ENCODE results near the gene SPRY2. TPM values are rescaled to one million over a fixed set of nuclear protein-coding genes. Genes with fewer than 3 reads are reported as not detected.

SPRY2 gene
- 10 to 100 TPM; 23.0 to 39.5 (median 35.2) TPM for total RNA-seq

GRCh38 chr13:80341101-80341755, at the start of gene SPRY2:
Gene SPRY2 (minus strand): TSS chr13:80341126. CDS start chr13:80337705, 3,421 bp downstream.
- no peaks in the 10 kb centered on the region for H3K36me3 ChIP-seq
- peak within 1 kb of the TSS; percentile 94 for H3K27ac ChIP-seq
- DNase-seq (ENCODE audit: low spot score in 2 of 2) = peak; percentile 96 to 97
- TF ChIP-seq EP300 (IDR thresholded peaks at IDR 0.05) (no peak), CTCF (IDR thresholded peaks at IDR 0.05) (peak in 1 of 2 donors; percentile 9), POLR2AphosphoS5 (IDR thresholded peaks at IDR 0.05) (peak in 2 of 3 donors; percentile 64 to 85), POLR2A (IDR thresholded peaks at IDR 0.05) (peak in 1 of 2 donors; percentile 88)
- no peaks in the 10 kb centered on the region for H3K9me3 ChIP-seq
- peak within 1 kb of the TSS; percentile 92 for H3K4me3 ChIP-seq
- 0% methylated on average over 2 of the region's 54 CpGs for WGBS
- no peaks in the 10 kb centered on the region for H3K27me3 ChIP-seq
- peaks cover 23% of the 10 kb centered on the region for H3K4me1 ChIP-seq

GRCh38 chr13:80390338-80390737, 49.4 kb upstream of the SPRY2 start:
- 97% methylated on average over 1 of the region's 1 CpG for WGBS
- H3K4me3 ChIP-seq = no peak overlapping the region
- no peak for TF ChIP-seq CTCF (IDR thresholded peaks at IDR 0.05)
- no peak for TF ChIP-seq POLR2A (IDR thresholded peaks at IDR 0.05)
- TF ChIP-seq EP300 (IDR thresholded peaks at IDR 0.05) = no peak
- TF ChIP-seq POLR2AphosphoS5 (IDR thresholded peaks at IDR 0.05) = no peak
- no peak for DNase-seq (ENCODE audit: low spot score in 2 of 2)
- no peaks in the 10 kb centered on the region for H3K27me3 ChIP-seq
- H3K27ac ChIP-seq = no peak overlapping the region
- H3K9me3 ChIP-seq = peaks cover 2% of the 10 kb centered on the region
- no peaks in the 10 kb centered on the region for H3K4me1 ChIP-seq
- H3K36me3 ChIP-seq = no peaks in the 10 kb centered on the region

- Histone ChIP-seq H3K9me3 (no peaks in the 10 kb centered on the region), H3K27ac (no peak overlapping the region), H3K4me3 (no peak overlapping the region), H3K4me1 (no peaks in the 10 kb centered on the region), H3K27me3 (no peaks in the 10 kb centered on the region), H3K36me3 (no peaks in the 10 kb centered on the region)
- TF ChIP-seq EP300 (IDR thresholded peaks at IDR 0.05) (no peak), CTCF (IDR thresholded peaks at IDR 0.05) (no peak), POLR2A (IDR thresholded peaks at IDR 0.05) (no peak), POLR2AphosphoS5 (IDR thresholded peaks at IDR 0.05) (no peak)
- DNase-seq (ENCODE audit: low spot score in 2 of 2) = no peak
- 89% methylated on average over 1 of the region's 1 CpG for WGBS
These were observed 48.4 kb upstream of the SPRY2 start for GRCh38 chr13:80389073-80390038.

GRCh38 chr13:80388506-80388905, 47.6 kb upstream of the SPRY2 start:
- TF ChIP-seq CTCF (IDR thresholded peaks at IDR 0.05) (no peak), POLR2AphosphoS5 (IDR thresholded peaks at IDR 0.05) (no peak), EP300 (IDR thresholded peaks at IDR 0.05) (no peak), POLR2A (IDR thresholded peaks at IDR 0.05) (no peak)
- H3K27me3 ChIP-seq = no peaks in the 10 kb centered on the region
- no peaks in the 10 kb centered on the region for H3K9me3 ChIP-seq
- no peaks in the 10 kb centered on the region for H3K36me3 ChIP-seq
- no peaks in the 10 kb centered on the region for H3K4me1 ChIP-seq
- H3K27ac ChIP-seq = no peak overlapping the region
- WGBS = 79% methylated on average over 7 of the region's 7 CpGs
- no peak for DNase-seq (ENCODE audit: low spot score in 2 of 2)
- no peak overlapping the region for H3K4me3 ChIP-seq

GRCh38 chr13:80386592-80386991, 45.7 kb upstream of the SPRY2 start:
- DNase-seq (ENCODE audit: low spot score in 2 of 2) = no peak
- H3K36me3 ChIP-seq = no peaks in the 10 kb centered on the region
- no peaks in the 10 kb centered on the region for H3K4me1 ChIP-seq
- no peaks in the 10 kb centered on the region for H3K27me3 ChIP-seq
- no peak for TF ChIP-seq EP300 (IDR thresholded peaks at IDR 0.05)
- no peak overlapping the region for H3K27ac ChIP-seq
- H3K4me3 ChIP-seq = no peak overlapping the region
- H3K9me3 ChIP-seq = no peaks in the 10 kb centered on the region

Data from suprapubic skin (tissue), 4 donors.